Activated CD4-positive, alpha-beta T cell treated with anti-CD3 and anti-CD28 coated beads for 48 hours (primary cell): Measurements from ENCODE around the gene PLPP2.

Source experiments
- DNase-seq: peaks from one replicate; pipeline ENCODE4 v3.0.0-alpha.2; 2020

The PLPP2 gene

DNA sequence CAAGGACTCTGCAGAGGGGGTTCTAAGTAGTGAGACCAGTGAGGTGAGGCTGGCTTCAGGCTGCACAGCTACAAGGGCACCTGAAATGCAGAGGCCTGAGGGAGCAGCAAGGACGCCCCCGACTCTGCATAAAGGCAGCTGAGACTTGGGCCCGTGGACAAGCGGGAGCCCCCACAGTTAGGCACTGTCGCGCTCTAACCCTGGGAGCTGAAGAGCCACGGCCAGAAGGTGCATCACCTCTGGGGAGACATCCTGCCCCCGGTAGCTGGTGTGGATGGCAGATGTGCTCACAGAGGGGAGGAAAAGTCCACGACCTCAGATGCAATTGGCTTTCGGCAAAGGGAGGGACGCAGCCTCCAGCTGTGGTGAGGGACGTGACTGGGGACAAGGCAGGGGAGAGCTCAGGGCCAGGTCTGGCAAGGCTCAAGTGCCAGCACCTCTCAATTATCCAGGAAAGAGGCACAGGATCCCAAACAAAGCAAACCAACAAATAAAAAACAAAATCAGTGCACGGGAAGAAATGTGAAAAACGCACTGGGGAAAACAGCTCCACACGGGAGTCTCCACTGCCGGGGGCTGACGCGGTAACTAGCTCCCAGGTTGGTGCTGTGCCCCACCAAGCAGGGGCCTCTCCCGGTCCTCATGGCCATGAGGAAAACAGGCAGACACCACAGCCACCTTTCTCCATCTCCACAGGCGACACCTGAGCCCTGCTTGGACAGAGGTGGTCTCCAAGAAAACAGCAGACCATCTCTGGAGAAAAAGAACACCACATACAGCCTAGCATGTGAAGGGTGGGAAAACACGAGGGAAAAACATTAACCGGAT lies 23.0 kb upstream of the PLPP2 start:
- DNase-seq, result no peak

GRCh38 chr19:313169-313987 lies 22.2 kb upstream of the PLPP2 start:
- no peak for DNase-seq

- DNase-seq, result no peak
These were observed 20.6 kb upstream of the PLPP2 start for GRCh38 chr19:311813-312261.

- no peak for DNase-seq
These were observed 19.7 kb upstream of the PLPP2 start for GRCh38 chr19:310781-311496.

DNA sequence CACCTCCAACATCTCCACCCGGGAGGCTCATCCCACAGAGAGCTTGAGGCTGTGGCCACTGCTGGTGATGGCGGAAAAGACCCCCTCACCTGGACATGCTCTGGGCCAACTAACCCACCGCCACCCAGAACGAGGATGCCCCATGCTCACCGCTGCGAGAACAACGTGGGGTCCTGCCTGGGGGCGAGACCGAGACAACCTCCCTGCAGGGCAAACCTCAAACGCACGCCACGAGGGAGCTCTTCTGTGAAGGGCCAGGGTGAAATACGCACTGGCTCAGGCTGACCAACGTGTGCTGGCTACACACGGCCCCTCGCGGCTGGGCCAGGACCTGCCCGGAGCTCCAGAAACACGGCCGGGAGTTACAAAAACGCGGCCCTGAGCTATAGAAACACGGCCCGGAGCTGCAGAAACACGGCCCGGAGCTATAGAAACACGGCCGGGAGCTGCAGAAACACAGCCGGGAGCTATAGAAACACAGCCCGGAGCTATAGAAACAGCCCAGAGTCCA lies 19.0 kb upstream of the PLPP2 start:
- DNase-seq, result no peak

DNA sequence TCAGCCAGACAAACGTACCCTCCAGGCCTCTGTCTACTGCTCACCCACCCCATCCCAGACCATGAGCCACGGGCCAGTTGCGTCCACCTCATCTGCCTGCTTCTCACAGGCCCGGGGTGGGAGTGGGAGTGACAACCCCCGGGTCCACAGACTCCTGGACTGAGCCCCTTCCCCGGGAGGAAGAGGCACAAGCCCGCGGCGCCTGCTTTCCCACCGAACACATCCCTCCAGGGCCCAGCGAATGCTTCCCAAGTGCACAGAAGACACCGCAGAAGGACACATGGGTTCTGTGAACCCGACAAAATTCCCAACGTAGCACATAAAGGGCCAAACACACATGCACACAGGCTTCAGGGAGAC lies 18.0 kb upstream of the PLPP2 start:
- DNase-seq, result no peak

- DNase-seq, result no peak
These were observed 17.4 kb upstream of the PLPP2 start for GRCh38 chr19:308471-309205.

GRCh38 chr19:307793-308420 lies 16.7 kb upstream of the PLPP2 start:
- no peak for DNase-seq

GRCh38 chr19:307111-307531 lies 15.9 kb upstream of the PLPP2 start:
- DNase-seq, result no peak

DNA sequence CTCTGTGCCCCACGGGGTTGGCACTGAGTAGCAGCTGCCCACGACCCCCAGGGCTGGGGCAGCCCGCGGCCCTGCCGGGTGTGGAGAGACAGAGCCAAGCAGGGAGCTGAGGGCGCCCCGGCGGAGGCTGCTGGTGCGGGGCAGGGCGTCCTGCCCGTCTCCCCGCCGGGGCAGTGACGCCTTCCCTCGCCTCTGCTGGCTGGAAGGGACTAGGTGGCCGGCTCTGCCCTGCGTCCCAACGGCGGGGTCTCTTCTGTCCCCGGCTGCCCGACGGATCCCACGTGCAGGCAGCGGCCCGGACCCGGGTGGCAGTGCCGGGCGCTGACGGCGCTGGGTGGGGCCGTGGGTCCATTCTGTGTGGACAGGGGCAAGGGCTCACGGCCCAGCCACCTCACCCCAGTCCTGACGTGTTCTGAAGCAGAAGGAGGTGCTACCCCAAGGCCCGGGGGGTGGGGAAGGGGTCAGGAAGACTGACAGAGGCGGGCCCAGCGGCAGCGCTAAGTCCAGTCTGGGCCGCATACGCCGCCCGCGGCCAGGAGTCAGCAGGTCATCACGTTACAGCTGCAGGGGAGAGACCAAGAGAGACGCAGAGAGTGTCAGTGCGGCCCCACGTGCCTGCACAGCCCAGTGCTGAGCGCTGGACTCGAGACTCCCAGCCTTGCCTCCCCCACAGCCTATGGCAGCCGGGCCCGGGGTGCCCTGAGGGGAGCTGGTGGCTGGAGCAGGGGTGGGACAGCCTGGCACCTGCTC lies 15.1 kb upstream of the PLPP2 start:
- DNase-seq, result no peak

DNA sequence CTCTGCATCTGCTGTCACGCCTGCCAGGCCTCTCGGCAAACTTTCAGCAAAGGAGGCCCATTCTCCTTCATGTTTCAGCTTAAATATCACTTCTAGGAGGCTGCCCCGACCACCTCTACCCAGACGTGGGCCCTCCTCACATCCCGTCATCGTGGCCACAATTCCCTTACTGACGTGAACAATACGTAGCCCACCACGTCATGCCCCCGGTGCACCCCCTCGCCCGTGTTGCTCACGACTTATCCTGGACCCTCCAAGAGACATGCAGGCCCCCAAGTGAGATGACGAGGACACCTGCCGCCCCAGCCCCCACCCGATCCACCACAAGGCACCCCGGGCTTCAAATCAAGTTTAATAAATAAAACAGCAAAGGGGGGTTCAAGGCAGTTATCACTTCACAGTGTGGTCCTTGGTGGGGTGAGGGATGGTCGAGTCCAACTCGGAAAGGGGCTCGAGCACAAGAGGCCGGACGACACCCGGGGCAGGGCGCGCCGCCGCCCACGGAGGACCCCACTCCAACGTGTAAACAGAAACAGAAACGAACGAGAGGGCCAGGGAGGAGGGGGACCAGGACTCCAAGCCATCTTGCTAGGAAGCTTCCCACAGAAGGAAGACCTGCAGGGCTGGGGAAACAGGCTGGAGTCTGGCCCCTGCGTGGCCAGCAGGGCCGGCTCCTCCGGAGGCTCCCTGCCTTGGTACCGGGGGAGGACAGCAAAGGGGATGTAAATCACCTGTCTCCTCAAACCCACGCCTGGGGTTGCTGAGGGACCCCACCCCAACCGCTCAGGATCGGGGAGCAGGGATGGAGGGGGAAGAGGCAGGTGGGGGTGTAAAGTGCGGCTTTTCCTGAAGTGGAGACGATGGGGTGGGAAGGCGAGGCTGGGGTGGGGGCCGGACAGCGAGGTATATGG lies 14.3 kb upstream of the PLPP2 start:
- DNase-seq, result no peak

- no peak for DNase-seq
These were observed 5.4 kb upstream of the PLPP2 start for GRCh38 chr19:296476-297225.

DNA sequence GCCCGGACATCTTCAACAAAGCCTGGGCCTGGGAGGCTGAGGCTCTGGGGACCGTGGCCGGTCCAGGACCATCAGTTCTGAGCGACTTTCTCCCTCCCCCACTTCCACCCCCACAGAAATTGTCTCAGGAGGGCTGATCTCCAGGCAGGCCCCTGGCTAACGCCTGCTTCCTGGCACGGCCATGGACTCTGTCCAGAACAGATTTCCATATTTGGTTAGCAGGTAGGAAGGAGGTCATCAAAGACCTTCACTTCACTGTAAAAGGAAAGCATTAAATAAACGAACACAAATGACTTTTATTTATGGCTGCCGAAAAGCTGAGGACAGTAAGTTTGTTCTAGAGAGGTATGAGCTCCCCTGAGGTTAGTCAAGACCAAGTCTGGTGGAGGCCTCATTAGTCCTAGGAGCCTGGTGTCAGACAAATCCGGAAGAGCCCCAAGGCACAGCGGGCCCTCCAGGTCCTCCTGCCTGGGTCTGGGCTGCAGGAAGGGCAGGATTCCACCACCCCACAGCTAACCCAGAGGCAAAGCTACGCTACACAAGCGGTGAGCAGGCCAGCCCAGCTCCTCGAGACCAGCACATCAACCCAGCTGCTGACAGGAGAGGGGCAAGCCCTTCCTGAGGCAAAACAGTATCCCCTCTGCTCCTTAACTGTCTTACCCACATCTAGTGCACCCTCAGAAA lies 4.6 kb upstream of the PLPP2 start:
- no peak for DNase-seq

- DNase-seq, result peak; percentile 66
These were observed 3.9 kb upstream of the PLPP2 start for GRCh38 chr19:294946-295686.

GRCh38 chr19:294341-294945 lies 3.2 kb upstream of the PLPP2 start:
- no peak for DNase-seq

- no peak for DNase-seq
These were observed 2.4 kb upstream of the PLPP2 start for GRCh38 chr19:293436-294110.

DNA sequence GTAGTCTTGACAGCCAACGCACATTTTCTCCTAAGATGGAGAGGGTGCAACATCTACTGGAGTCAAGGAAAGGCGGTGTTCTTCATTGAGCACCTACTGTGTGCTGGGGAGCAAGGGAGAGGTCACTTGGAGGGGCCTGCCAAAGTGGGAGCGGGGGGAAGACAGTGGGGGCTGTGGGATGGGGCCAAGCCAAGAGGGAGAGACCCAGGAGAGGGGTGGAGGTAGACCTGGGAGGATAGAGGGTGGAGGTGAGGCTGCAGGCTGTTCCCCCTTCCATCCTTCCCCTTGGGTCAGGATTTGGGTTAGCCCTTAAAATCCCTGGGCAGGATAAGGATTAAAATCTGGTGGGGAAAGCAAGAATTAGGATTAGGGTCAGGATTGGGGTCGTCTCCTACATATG lies 1.7 kb upstream of the PLPP2 start:
- no peak for DNase-seq
